CD4-positive, alpha-beta T cell treated with Interleukin-15 for 4 hours (primary cell): ENCODE data around the gene TRIM74.
"Not testable (repeated sequence)": the region's sequence is repeated elsewhere in the genome, so short reads cannot be mapped to it uniquely, and the experiment has no call there.

Source experiments
- DNase-seq: peaks from one replicate; pipeline ENCODE4 v3.0.0-alpha.2; 2020; ENCODE audit warnings: low spot score

Gene TRIM74

DNA sequence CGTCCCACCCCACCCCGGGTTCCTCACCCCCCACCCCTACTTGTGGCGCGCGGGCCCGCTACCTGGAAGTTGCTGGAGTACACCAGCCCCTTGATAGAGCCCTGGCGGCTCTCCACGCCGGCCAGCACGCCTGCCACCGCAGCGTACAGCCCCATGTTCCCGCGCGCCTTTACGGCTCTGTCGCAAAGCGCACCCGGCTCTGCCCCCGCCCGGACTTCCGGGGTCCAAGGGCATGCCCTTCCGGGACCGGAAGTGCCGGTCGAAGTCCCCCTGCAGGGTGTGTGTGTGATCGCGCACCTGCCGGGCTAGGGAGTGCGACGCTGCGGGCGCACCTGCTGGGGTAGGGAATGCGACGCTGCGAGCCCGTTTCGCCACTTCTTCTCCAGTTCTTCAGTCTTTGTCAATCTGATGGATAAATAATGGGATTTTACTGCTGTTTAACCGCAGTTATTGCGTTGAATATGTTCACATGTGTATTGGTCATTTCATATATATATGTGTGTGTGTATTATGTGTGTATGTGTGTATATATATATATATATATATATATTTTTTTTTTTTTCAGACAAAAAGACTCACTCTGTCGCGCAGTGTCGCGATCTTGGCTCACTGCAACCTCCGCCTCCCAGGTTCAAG, 14.6 kb downstream of the TRIM74 start:
- not testable (repeated sequence) for DNase-seq

DNA sequence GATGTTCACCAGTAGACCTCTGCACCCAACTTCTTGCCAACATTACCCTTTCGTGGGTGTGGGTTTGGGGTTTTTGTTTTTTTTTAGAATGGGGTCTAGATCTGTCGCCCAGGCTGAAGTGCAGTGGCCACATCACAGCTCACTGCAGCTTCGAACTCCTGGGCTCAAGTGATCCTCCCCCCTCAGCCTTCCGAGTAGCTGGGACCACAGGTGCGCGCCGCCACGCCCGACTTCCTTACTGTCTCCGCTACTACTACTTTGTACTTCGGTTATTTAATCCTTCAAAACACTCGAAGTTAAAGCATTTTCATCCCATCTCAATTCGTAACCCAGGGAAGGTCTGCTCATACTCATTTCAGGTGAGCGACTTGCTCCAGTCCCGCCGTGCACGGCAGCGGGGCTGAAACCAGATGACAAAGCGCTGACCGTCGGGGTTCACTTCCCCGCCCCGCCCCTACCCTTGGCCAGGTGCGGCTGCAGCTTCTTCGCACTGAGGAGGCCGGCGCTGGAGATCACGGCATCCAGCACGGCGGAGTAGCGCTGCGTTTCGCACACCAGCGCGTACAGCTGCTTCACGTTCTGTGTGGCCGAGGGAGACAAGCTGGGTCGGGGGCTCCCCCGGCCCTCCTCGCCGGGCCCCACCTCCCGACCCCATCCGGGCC, 15.2 kb downstream of the TRIM74 start:
- DNase-seq = not testable (repeated sequence)

- DNase-seq = not testable (repeated sequence)
Observed at GRCh38 chr7:72950432-72950831, 18.8 kb downstream of the TRIM74 start.

DNA sequence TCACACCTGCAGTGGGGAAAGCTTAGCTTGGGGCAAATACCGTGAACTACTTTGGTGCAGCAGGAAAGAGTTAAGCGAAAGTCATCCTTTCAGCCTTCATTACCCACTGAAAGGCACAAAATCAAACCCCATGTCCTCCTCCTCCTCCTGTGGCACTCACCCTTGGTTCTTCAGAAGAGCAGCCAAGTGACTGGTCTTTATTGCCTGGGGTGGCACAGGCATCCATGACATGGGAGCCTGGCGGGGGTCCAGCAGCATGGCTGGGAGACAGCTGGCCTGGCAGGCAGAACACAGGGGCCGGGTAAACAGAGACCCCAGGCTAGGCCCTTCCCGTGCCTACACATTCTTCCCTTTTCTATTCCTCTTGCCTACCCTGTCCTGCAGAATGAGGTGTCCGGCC, 19.6 kb downstream of the TRIM74 start:
- not testable (repeated sequence) for DNase-seq

DNA sequence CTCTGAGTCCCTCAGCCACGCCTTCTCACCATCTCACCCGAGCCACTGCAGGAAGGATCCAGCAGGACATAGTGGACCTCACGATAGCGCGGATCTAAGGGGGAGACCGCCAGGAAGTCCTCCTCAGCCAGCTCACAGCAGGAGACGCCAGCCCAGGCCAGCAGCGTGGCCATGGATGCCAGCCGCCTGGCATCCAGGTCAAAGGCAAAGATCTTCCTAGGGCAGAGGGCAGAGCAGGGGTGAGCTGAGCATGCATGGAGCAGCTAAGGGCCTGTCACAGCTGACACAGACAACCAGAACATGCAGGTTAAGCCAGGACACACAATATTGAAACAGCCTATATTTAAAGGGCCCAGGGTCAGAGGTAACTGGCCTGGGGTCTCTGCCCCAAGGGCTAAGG, 20.0 kb downstream of the TRIM74 start:
- not testable (repeated sequence) for DNase-seq

- DNase-seq = not testable (repeated sequence)
Observed at GRCh38 chr7:72948714-72949113, 20.6 kb downstream of the TRIM74 start.

DNA sequence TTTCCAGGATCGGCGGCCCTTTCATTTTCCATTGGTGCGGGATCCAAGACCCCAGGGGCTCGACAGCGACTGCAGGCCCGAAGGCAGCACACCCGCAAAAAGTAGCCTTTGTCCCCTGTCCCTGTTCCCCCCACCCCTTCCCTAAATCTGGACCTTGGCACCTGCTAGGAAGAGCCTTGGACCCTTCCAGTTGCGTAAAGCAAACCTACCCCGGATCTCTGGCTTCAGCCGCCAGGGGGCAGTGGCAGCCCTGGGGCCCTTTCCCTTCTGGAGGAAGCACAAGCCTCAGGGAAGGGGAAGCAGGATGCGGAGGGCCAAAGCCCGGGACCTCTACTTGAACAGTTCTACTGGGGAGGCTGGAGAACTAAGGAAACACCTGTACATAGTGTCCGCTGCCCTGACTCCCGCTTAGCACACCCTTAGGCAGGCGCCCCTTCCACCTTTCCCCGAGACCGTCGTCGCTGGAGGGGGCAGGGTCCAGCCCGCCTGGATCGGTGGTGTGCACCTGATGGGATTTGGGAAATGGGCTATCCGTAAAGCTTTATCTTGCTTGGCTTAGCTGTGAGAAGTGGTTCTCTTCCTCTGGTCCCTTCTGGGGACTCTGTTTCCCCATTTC, 23.0 kb downstream of the TRIM74 start:
- not testable (repeated sequence) for DNase-seq

DNA sequence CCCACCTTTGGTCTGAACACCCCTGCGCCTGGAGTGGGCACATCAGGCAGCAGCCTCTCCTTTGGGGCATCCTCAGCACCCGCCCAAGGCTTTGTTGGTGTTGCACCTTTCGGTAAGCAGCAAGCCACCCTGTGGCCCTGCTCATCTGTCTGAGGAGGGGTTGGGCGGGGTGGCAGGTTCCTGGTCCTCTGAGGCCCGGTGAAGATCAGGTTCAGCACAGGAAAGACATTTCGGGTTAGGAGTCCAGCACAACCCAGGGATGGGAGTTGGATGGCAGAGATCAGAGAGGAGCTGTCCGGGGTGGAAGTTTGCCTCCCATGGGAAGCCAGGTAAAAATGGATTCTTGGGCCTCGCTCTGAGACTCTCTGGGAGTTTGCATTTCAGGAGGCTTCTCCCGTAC, 23.7 kb downstream of the TRIM74 start:
- DNase-seq = not testable (repeated sequence)

GRCh38 chr7:72944937-72945336, 24.3 kb downstream of the TRIM74 start:
- not testable (repeated sequence) for DNase-seq

- DNase-seq = not testable (repeated sequence)
Observed at GRCh38 chr7:72942956-72943355, 26.3 kb downstream of the TRIM74 start.

- not testable (repeated sequence) for DNase-seq
Observed at GRCh38 chr7:72942022-72942705, 27.1 kb downstream of the TRIM74 start.

GRCh38 chr7:72928216-72928615, 41.0 kb downstream of the TRIM74 start:
- DNase-seq = not testable (repeated sequence)

- not testable (repeated sequence) for DNase-seq
Observed at GRCh38 chr7:72927791-72928190, 41.5 kb downstream of the TRIM74 start.

DNA sequence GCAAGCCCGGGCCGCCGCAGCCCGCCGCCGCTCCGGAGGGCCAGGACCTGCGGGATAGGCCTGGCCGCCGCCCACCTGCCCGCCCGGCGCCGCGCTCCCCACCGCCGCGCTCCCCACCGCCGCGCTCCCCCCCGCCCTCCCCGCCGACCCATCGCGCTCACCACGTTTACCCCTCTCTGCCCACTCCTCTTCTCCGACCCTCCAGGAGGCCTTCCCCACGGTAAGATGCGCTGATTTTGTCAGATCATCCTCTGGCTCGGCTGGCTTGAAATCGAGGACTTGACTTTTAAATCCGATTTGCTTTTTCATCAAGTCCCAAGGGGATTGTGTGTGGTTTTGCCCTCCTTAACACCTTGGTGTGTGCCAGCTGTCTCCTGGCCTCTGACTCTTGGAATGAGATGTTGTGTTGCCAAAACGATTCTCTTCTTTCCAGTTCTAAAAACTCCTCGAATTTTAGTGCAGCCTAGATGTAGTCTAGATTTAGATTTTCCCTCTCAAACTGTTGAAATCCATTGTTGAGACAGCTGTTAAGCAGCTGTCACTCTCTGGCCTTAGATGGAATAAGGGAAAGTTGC, 43.6 kb downstream of the TRIM74 start:
- DNase-seq = no peak

GRCh38 chr7:72924733-72925545, 44.3 kb downstream of the TRIM74 start, which contains the start of gene POM121:
Gene POM121 (plus strand): TSS chr7:72925095. CDS start chr7:72925122, 27 bp downstream.
- peak; percentile 83 for DNase-seq

DNA sequence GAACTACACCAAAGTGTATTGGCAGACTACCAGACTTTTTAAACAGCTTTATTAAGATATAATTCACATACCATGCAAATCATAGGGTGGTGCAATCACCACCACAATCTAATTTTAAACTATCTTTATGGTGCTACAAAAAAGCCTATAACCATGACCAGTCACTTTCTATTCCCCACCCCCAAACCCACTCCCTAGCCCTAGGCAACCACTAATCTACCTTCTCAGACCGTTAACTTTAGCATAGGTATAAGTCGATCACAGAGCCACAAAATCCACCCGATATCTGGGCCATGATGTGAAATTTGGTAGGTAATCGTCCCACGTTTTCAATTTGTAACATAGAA, 44.9 kb downstream of the TRIM74 start:
- DNase-seq = no peak

GRCh38 chr7:72919256-72919775, 50.0 kb downstream of the TRIM74 start:
- no peak for DNase-seq

GRCh38 chr7:72914756-72915525, 54.3 kb downstream of the TRIM74 start:
- peak; percentile 59 for DNase-seq

GRCh38 chr7:72913750-72914149, 55.5 kb downstream of the TRIM74 start:
- not testable (repeated sequence) for DNase-seq

GRCh38 chr7:72911395-72911794, 57.9 kb downstream of the TRIM74 start:
- not testable (repeated sequence) for DNase-seq
